HG02678 (cell line): ENCODE results near the gene ANO4.
"Not testable (repeated sequence)": the region's sequence is repeated elsewhere in the genome, so short reads cannot be mapped to it uniquely, and the experiment has no call there.

Experiments used
- ATAC-seq: cut with Tn5 transposase; IDR thresholded peaks from one replicate; pipeline ENCODE4 v1.9.1; 2021; ENCODE audit warnings: mild to moderate bottlenecking, moderate library complexity; ENCODE audit not compliant: unreplicated experiment

The ANO4 gene

GRCh38 chr12:100986595-100987547, 192.3 kb downstream of the ANO4 start:
- no peak for ATAC-seq

DNA sequence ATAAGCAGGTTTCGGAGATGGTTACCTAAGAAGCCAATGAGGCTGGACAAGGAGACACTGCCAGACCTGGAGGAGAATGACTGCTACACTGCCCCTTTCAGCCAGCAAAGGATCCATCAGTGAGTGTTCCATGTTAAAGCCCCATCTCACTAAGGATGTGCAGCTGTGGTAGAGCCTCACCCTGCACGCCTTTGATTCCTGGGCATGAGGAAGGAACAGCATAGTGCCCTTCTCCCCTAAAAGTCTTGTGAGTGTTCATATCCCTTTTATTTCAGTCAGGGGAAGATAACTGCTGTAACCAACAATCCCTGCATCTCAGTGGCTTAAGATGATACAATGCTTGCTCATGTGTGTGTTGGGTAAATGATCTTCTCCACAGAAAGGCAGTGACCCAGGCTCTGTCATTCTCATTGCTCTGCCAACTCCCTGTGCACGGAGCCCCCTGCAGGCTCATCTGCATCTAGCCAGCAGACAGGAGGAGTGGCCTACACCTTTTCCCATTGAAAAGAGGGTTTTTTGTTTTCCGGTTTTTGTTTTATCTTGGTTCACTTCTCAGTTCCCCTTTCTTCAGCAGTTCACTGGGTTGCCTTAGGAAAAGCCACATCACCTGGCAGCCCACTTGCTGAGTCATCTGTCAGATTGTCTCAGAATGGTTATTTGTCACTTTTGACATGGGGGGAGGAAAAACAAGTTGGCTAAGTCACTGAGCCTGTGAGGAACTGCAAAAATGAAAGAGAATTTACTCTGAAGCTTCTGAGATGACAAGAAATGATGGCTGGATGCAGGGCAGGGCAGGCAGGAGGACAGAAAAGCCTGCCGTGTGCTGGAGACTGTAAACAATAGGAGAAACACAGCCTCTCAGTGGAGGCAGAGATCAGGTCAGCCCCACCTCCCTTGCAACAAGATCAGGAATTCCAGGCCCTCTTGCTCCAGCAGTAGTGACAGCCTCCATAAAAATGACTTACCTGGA, 193.3 kb downstream of the ANO4 start:
- ATAC-seq = peak; percentile 95

DNA sequence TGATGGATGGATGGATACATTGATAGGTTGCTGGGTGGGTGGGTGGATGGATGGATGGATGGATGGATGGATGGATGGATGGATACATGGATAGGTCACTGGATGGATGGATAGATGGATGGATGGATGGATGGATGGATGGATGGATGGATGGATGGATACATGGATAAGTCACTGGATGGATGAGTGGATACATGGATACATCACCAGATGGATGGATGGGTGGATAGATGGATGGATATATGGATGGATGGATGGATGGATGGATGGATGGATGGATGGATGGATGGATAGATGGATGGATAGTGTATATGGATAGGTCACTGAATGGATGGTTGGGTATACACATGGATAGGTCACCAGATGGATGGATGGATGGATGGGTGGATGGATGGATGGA, 194.9 kb downstream of the ANO4 start:
- not testable (repeated sequence) for ATAC-seq

DNA sequence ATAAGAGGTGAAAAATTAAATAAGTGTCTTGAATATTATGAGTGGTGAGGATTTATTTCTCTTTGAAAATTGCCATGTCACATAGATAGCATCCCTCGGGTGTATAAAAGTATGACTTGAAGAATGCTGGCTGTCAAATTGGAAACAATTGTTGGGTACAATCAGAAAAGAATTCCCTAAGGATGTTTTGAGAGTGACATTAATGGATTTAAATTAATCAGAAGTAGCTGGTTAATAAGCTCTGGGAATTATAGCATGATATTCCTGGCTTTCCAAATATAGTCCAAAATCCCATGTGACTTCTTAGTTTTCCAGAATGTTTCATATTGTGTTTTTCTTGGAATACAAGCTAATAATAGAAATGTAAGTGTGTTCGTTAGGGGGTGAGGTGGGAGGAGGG, 196.5 kb downstream of the ANO4 start:
- ATAC-seq = no peak

DNA sequence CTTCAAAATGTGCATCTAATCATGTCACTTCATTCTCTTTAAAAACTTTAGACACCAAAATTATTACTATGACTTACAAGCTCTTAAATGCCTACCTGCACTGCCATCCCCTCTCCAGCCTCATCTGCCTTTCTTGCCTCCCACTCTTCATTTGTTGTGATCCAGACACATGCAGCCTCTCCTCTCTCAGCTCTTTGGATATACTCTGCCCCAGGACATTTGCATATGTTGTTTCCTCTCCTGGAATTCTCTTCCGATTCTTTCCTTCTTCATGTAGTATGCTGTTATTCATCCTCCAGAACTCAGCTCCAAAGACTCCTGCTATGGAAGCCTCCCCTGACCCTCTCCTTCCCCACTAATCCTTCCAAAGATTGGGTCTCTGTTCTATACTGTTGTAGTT, 197.6 kb downstream of the ANO4 start:
- ATAC-seq = no peak

DNA sequence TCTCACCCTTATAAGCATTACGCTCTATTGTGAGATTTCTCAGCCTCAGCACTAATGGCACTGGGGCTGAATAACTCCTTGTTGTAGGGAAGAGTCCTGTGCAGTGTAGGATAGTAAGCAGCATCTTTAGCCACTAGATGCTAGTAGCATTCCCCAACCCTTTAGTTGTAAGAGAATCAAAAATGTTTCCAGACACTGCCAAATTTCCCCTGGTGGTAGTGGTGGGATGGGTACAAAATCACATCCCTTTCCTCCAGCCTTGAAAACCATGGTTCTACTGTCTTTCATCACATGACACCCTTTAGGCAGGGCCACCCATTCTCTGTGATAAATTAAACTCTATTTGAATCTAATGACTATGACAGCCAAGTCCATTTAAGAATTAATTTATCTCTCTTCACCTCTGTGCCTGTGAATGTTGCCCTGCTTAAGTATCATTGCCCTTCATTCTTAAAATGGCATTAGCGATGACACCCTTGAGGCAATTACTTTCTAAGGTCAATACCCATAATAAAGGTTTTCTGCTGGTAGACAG, 199.4 kb downstream of the ANO4 start:
- no peak for ATAC-seq

- ATAC-seq = peak; percentile 53
Observed at GRCh38 chr12:100995201-100995600, 200.6 kb downstream of the ANO4 start.

- peak; percentile 73 for ATAC-seq
Observed at GRCh38 chr12:100995771-100996170, 201.2 kb downstream of the ANO4 start.

- ATAC-seq = peak; percentile 76
Observed at GRCh38 chr12:101001669-101002068, 207.1 kb downstream of the ANO4 start.

DNA sequence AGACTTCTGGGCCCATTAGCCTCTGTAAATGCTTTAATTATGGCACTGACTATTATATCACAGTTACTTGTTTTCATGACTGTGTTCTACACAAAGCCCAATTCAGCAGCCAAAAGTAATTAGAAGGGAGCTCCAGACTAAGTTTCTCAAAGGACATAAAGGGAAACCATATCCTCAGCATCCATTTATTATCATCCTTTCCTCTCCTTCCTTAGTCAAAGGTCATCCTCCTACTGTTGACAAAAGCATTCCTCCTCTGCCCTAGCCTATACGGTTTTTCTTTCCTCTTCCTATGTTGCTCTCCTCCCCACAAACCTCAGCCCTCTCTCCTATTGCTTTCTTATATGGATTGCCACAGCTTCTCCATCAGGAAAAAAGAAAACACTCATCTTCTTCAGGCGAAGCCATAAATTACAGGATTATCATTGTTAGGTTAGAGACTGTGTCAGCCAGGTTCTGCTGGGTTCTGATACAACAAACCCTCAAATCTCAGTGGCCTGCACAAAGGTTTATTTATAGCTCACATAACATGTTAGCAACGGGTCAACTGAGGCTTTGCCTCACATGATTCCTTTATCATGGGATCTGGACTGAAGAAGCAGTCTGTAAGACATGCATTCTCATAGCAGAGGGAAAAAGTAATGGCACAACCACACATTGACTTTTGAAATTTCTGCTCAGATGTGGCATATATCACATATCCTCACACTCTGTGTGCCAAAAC, 208.3 kb downstream of the ANO4 start:
- ATAC-seq = no peak

DNA sequence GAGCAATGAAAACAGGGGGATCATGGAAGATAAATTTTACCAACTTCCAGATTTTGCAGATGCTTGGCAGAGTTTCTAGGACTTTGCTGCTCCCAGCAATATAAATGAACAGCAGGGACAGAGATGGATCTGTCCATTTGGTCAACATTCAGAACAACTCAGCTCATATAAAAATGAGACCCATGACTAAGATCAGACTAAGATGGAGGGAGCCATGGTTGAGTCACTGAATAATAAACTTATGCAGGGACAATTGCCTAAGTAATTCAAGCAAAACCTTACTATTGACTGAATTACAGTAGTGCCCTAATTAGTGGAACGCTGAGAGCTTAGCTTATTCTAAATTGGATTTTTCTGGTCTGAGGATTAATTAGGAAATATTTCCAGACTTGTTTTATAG, 210.3 kb downstream of the ANO4 start:
- ATAC-seq = no peak

GRCh38 chr12:101009274-101009673, 214.7 kb downstream of the ANO4 start:
- no peak for ATAC-seq

- no peak for ATAC-seq
Observed at GRCh38 chr12:101010896-101011295, 216.3 kb downstream of the ANO4 start.

GRCh38 chr12:101013993-101014392, 219.4 kb downstream of the ANO4 start:
- no peak for ATAC-seq

- ATAC-seq = no peak
Observed at GRCh38 chr12:101015044-101015443, 220.5 kb downstream of the ANO4 start.

DNA sequence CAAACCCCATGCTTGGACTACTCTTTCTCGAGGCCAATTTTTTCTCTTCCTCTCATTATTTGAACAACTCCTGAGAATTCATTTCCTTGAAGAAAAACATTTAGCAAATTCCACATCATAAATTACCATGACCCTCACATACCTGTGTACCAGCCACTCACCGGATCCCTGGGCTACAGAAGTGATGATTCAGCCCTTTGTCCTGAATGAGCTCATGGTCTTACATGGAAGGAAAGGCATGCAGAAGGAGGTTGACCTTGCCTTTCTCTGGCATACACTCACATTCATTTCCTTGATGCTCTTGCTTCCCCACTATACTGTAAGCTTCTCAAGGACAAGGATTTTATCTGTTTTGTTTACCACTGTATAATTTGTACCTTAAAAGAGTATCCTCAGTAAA, 224.0 kb downstream of the ANO4 start:
- no peak for ATAC-seq

- no peak for ATAC-seq
Observed at GRCh38 chr12:101019201-101019600, 224.6 kb downstream of the ANO4 start.

DNA sequence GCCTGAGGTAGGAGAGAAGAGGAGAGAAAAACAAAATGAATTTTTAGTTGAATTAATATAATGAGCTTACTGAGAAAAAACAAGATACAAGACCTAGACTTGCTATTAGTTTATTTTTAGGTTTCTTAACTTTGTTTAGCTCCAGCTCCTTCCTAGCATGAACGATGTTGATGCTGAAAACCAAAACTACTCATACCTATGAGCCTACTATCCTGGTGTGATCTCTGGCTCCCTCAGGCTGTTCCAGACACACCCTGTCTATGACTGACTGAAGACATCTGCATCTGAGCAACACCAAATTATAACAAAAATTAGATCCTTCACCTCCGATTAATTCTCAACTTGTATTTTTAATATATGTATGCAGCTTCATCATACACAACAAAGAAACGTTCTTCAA, 225.1 kb downstream of the ANO4 start:
- no peak for ATAC-seq

- ATAC-seq = no peak
Observed at GRCh38 chr12:101021442-101021841, 226.9 kb downstream of the ANO4 start.

GRCh38 chr12:101021911-101022388, 227.4 kb downstream of the ANO4 start:
- no peak for ATAC-seq
